HepG2 (cell line): ENCODE results near the gene INHBC. TPM values are rescaled to one million over a fixed set of nuclear protein-coding genes. Genes with fewer than 3 reads are reported as not detected.

Experiments used
- CAMTA2 ChIP-seq: sonication (generic); formaldehyde crosslinking; IDR thresholded peaks from 2 replicates; pipeline ENCODE4 v1.4.0; 2020; ENCODE audit warnings: mild to moderate bottlenecking, missing genetic modification reagents, borderline replicate concordance
- CBFB ChIP-seq: sonication (generic); formaldehyde crosslinking; IDR thresholded peaks from 2 replicates; pipeline ENCODE4 v1.4.0; 2020; ENCODE audit warnings: missing genetic modification reagents
- ETV5 ChIP-seq: IDR thresholded peaks from 2 replicates; pipeline ENCODE4 v1.6.1; 2018; ENCODE audit warnings: missing biosample characterization, missing genetic modification reagents, inconsistent platforms, borderline replicate concordance
- FLYWCH1 ChIP-seq: sonication (generic); formaldehyde crosslinking; IDR thresholded peaks from 2 replicates; pipeline ENCODE4 v1.8.1; 2023; ENCODE audit warnings: mild to moderate bottlenecking, missing genetic modification reagents
- IRX3 ChIP-seq: sonication (generic); formaldehyde crosslinking; IDR thresholded peaks from 2 replicates; pipeline ENCODE4 v1.8.1; 2023; ENCODE audit warnings: mild to moderate bottlenecking, low read depth, missing genetic modification reagents, borderline replicate concordance
- JUND ChIP-seq: sonication (generic); formaldehyde crosslinking; IDR thresholded peaks from 2 replicates; pipeline ENCODE4 v1.8.0; 2022; ENCODE audit warnings: mild to moderate bottlenecking, missing genetic modification reagents
- MAZ ChIP-seq, 2 experiments: sonication (generic) in 1 of 2; formaldehyde crosslinking in 1 of 2; IDR thresholded peaks; 2 replicates each; pipeline versions ENCODE4 v1.5.0 to v1.6.1; 2012 to 2020; ENCODE audit warnings: low read depth in 2 of 2, mild to moderate bottlenecking in 2 of 2, borderline replicate concordance in 1 of 2, improper control_type of control experiment in 1 of 2, low read length in 1 of 2, missing genetic modification reagents in 1 of 2, moderate library complexity in 1 of 2
- NFRKB ChIP-seq: fragments of 450-650 bp; IDR thresholded peaks from 2 replicates; pipeline ENCODE4 v1.6.1; 2017
- NR3C1 ChIP-seq: sonication (generic); formaldehyde crosslinking; IDR thresholded peaks from 2 replicates; pipeline ENCODE4 v1.4.0; 2020; ENCODE audit warnings: missing genetic modification reagents
- SNAPC2 ChIP-seq: sonication (generic); formaldehyde crosslinking; IDR thresholded peaks from 2 replicates; pipeline ENCODE4 v1.8.1; 2022; ENCODE audit warnings: mild to moderate bottlenecking, missing genetic modification reagents
- SRSF1 ChIP-seq: fragments of 200-400 bp; formaldehyde crosslinking; optimal IDR thresholded peaks from 2 replicates; pipeline ENCODE3; 2017; ENCODE audit warnings: mild to moderate bottlenecking, low read depth, low read length, moderate library complexity
- ZFP62 ChIP-seq: sonication (generic); formaldehyde crosslinking; IDR thresholded peaks from 2 replicates; pipeline ENCODE4 v1.4.0; 2020; ENCODE audit warnings: missing genetic modification reagents
- ZNF263 ChIP-seq: sonication (generic); formaldehyde crosslinking; IDR thresholded peaks from 2 replicates; pipeline ENCODE4 v1.4.0; 2020; ENCODE audit warnings: missing genetic modification reagents
- ZNF350 ChIP-seq: sonication (generic); formaldehyde crosslinking; IDR thresholded peaks from 2 replicates; pipeline ENCODE4 v1.4.0; 2020; ENCODE audit warnings: mild to moderate bottlenecking, low read depth, missing genetic modification reagents, borderline replicate concordance
- ZNF510 ChIP-seq: sonication (generic); formaldehyde crosslinking; IDR thresholded peaks from 2 replicates; pipeline ENCODE4 v1.4.0; 2020; ENCODE audit warnings: low read depth, mild to moderate bottlenecking, missing genetic modification reagents
- ZNF547 ChIP-seq: sonication (generic); formaldehyde crosslinking; IDR thresholded peaks from 2 replicates; pipeline ENCODE4 v1.5.1; 2020; ENCODE audit warnings: mild to moderate bottlenecking, missing genetic modification reagents
- ZNF782 ChIP-seq: sonication (generic); formaldehyde crosslinking; IDR thresholded peaks from 2 replicates; pipeline ENCODE4 v1.4.0; 2020; ENCODE audit warnings: missing genetic modification reagents, mild to moderate bottlenecking, borderline replicate concordance
- polyA plus RNA-seq, 8 experiments: library from polyadenylated mRNA; depleted of rRNA in 3 of 8; stranded (reverse) in 7 of 8; unstranded in 1 of 8; fragments of >200 nt; fragmentation: Illumina TruSeq in 4 of 8; extraction: Trizol in 4 of 8; gene quantifications; 2 replicates each; pipeline versions ENCODE4 v1.2.1 to v1.2.3, GENCODE V29; 2011 to 2016; ENCODE audit warnings: low read depth in 4 of 8, missing spikeins in 1 of 8, mixed read lengths in 1 of 8; ENCODE audit not compliant: insufficient read depth in 1 of 8
- total RNA-seq, 5 experiments: library from RNA; depleted of rRNA; stranded (reverse); fragments of >200 nt; fragmentation: Illumina TruSeq; extraction: Trizol; gene quantifications; 2 replicates each; pipeline ENCODE4 v1.2.3, GENCODE V29; 2016; ENCODE audit warnings: low read depth in 1 of 5
- TF ChIP-seq, protein P1 (sequence below): IDR thresholded peaks from 2 replicates; pipeline ENCODE4 v1.6.1; 2016; ENCODE audit warnings: low read depth, missing genetic modification reagents, missing compliant biosample characterization
- TF ChIP-seq, protein P2 (sequence below): sonication (generic); formaldehyde crosslinking; IDR thresholded peaks from 2 replicates; pipeline ENCODE4 v1.5.0; 2020; ENCODE audit warnings: missing genetic modification reagents, mild to moderate bottlenecking, borderline replicate concordance
- TF ChIP-seq, protein P3 (sequence below): sonication (generic); formaldehyde crosslinking; IDR thresholded peaks from 2 replicates; pipeline ENCODE4 v1.8.1; 2023; ENCODE audit warnings: mild to moderate bottlenecking, missing genetic modification reagents
- TF ChIP-seq, protein P4 (sequence below): IDR thresholded peaks from 2 replicates; pipeline ENCODE4 v1.6.1; 2016; ENCODE audit warnings: low read depth, borderline replicate concordance

INHBC gene
- total and polyA plus RNA-seq, 2 of the 13 experiments (the other 11 are each of a cell fraction or from before 2014, with no cell fraction given): 1.8 to 13.8 TPM

DNA sequence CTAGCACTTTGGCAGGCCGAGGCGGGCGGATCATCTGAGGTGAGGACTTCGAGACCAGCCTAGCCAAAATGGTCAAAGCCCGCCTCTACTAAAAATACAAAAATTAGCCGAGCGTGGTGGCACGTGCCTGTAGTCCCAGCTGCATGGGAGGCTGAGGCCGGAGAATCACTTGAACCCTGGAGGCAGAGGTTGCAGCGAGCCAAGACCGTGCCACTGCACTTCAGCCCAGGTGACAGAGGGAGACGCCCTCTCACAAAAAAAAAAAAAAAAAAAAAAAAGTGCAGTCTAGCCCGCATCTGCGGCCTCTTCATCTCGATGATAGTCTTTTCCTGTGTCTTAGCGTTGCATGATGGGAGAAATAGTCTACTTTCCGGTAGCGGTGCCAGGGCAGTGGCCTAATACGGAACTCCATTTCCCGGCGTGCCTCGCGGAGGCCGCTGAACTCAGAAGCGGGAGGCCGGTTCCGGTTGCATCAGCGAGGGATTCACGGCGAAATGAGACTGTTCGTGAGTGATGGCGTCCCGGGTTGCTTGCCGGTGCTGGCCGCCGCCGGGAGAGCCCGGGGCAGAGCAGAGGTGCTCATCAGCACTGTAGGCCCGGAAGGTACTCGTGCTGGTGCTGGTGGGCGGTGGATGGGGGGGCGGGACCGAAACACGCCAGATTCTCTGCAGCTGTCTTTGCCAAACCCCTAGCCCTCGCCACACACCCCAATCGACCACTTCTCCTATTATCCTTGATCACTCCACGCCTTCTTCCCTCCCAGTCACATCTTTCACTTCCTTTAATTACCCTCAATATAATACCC lies 53.2 kb downstream of the INHBC start, which contains the start of gene MARS1 (continued):
- TF ChIP-seq, protein P1, sequence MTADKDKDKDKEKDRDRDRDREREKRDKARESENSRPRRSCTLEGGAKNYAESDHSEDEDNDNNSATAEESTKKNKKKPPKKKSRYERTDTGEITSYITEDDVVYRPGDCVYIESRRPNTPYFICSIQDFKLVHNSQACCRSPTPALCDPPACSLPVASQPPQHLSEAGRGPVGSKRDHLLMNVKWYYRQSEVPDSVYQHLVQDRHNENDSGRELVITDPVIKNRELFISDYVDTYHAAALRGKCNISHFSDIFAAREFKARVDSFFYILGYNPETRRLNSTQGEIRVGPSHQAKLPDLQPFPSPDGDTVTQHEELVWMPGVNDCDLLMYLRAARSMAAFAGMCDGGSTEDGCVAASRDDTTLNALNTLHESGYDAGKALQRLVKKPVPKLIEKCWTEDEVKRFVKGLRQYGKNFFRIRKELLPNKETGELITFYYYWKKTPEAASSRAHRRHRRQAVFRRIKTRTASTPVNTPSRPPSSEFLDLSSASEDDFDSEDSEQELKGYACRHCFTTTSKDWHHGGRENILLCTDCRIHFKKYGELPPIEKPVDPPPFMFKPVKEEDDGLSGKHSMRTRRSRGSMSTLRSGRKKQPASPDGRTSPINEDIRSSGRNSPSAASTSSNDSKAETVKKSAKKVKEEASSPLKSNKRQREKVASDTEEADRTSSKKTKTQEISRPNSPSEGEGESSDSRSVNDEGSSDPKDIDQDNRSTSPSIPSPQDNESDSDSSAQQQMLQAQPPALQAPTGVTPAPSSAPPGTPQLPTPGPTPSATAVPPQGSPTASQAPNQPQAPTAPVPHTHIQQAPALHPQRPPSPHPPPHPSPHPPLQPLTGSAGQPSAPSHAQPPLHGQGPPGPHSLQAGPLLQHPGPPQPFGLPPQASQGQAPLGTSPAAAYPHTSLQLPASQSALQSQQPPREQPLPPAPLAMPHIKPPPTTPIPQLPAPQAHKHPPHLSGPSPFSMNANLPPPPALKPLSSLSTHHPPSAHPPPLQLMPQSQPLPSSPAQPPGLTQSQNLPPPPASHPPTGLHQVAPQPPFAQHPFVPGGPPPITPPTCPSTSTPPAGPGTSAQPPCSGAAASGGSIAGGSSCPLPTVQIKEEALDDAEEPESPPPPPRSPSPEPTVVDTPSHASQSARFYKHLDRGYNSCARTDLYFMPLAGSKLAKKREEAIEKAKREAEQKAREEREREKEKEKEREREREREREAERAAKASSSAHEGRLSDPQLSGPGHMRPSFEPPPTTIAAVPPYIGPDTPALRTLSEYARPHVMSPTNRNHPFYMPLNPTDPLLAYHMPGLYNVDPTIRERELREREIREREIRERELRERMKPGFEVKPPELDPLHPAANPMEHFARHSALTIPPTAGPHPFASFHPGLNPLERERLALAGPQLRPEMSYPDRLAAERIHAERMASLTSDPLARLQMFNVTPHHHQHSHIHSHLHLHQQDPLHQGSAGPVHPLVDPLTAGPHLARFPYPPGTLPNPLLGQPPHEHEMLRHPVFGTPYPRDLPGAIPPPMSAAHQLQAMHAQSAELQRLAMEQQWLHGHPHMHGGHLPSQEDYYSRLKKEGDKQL (CRISPR knock-in tag): no peak
- no peak for TF ChIP-seq JUND (CRISPR knock-in tag)
- TF ChIP-seq ZNF263 (CRISPR knock-in tag): no peak
- 0 out of 2 replicates have a peak, but pooled peaks have one; percentile 29 for TF ChIP-seq CBFB
- peak; percentile 19; the same call in 1 of the 2 replicates for TF ChIP-seq MAZ (IDR thresholded peaks at IDR 0.05; ENCODE audit: borderline replicate concordance, low read depth, low read length)
- peak; percentile 45; the same call in 1 of the 2 replicates for TF ChIP-seq MAZ (CRISPR knock-in tag; IDR thresholded peaks at IDR 0.05; ENCODE audit: low read depth)
- TF ChIP-seq IRX3 (CRISPR knock-in tag): no peak
- TF ChIP-seq, protein P2, sequence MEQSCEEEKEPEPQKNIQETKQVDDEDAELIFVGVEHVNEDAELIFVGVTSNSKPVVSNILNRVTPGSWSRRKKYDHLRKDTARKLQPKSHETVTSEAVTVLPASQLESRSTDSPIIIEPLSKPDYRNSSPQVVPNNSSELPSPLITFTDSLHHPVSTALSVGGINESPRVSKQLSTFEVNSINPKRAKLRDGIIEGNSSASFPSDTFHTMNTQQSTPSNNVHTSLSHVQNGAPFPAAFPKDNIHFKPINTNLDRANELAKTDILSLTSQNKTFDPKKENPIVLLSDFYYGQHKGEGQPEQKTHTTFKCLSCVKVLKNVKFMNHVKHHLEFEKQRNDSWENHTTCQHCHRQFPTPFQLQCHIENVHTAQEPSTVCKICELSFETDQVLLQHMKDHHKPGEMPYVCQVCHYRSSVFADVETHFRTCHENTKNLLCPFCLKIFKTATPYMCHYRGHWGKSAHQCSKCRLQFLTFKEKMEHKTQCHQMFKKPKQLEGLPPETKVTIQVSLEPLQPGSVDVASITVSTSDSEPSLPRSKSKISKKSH (CRISPR knock-in tag): no peak
- no peak; the same call in 1 of the 2 replicates for TF ChIP-seq ZNF510 (CRISPR knock-in tag)
- TF ChIP-seq NR3C1: no peak
- no peak for TF ChIP-seq NFRKB
- TF ChIP-seq ZNF782 (CRISPR knock-in tag): no peak
- TF ChIP-seq SRSF1: peak; percentile 81
- TF ChIP-seq SNAPC2 (CRISPR knock-in tag): no peak
- TF ChIP-seq, protein P3, sequence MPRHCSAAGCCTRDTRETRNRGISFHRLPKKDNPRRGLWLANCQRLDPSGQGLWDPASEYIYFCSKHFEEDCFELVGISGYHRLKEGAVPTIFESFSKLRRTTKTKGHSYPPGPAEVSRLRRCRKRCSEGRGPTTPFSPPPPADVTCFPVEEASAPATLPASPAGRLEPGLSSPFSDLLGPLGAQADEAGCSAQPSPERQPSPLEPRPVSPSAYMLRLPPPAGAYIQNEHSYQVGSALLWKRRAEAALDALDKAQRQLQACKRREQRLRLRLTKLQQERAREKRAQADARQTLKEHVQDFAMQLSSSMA (CRISPR knock-in tag): no peak
- peak; percentile 75 for TF ChIP-seq ETV5 (CRISPR knock-in tag)
- TF ChIP-seq, protein P4, sequence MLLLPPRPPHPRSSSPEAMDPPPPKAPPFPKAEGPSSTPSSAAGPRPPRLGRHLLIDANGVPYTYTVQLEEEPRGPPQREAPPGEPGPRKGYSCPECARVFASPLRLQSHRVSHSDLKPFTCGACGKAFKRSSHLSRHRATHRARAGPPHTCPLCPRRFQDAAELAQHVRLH (CRISPR knock-in tag): 0 out of 2 replicates have a peak, but pooled peaks have one; percentile 32
- TF ChIP-seq ZFP62 (CRISPR knock-in tag): no peak
- no peak for TF ChIP-seq FLYWCH1 (CRISPR knock-in tag)
- TF ChIP-seq CAMTA2 (CRISPR knock-in tag): no peak
- peak; percentile 85 for TF ChIP-seq ZNF350 (CRISPR knock-in tag)
- TF ChIP-seq ZNF547 (CRISPR knock-in tag): peak; percentile 72; the same call in 1 of the 2 replicates
